GM12892 (cell line): ENCODE measurements around the gene CFAP20DC.
A peak's percentile ranks its signal among the peaks of the same experiment; 100 is the strongest.

Experiments used
- DNase-seq: peaks from one replicate; pipeline ENCODE4 v3.0.0; 2011; ENCODE audit not compliant: insufficient read length
- FAIRE-seq: peaks from 2 replicates; lab custom pipeline; 2011; peaks lifted over from hg19 to GRCh38; lab: Jason Lieb, UNC
- POLR2A ChIP-seq: IDR thresholded peaks from 2 replicates; pipeline ENCODE4 v1.6.1; 2011; ENCODE audit warnings: low read depth, low read length, control low read depth
- POLR2AphosphoS5 ChIP-seq: IDR thresholded peaks from 2 replicates; pipeline ENCODE4 v1.6.1; 2011; ENCODE audit warnings: low read depth, low read length, control low read depth
- TAF1 ChIP-seq: IDR thresholded peaks from 2 replicates; pipeline ENCODE4 v1.6.1; 2011; ENCODE audit warnings: low read depth, mild to moderate bottlenecking, control low read depth, low read length, borderline replicate concordance

The CFAP20DC gene

GRCh38 chr3:59016930-59017616, 32.8 kb downstream of the CFAP20DC start:
- no peak for FAIRE-seq
- DNase-seq: no peak
- TF ChIP-seq POLR2AphosphoS5 (no peak), TAF1 (no peak), POLR2A (no peak)

DNA sequence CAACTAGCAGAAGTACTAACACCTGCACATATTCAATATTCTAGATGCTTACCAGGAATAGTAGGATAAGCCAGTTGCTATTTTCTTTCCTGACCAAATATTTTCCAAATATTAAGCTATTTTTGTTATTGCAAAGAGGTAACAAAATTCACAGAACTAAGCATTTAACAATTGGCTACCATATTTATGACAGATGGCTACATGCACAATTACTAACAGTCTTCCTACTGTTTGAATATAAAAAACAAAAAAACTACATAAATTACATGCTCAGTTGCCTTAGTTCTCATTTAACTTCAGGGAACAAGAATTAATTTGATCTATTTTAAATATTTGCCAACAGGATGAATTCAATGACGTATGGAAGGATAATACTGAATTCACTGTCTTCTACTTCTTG, 36.2 kb downstream of the CFAP20DC start:
- FAIRE-seq (no peak), DNase-seq (no peak)
- no peak for TF ChIP-seq TAF1
- TF ChIP-seq POLR2A: no peak
- TF ChIP-seq POLR2AphosphoS5: no peak

- no peak for FAIRE-seq
- TF ChIP-seq TAF1 (no peak), POLR2A (no peak), POLR2AphosphoS5 (no peak)
- no peak for DNase-seq
These were observed 42.9 kb downstream of the CFAP20DC start for GRCh38 chr3:59006634-59007517.

DNA sequence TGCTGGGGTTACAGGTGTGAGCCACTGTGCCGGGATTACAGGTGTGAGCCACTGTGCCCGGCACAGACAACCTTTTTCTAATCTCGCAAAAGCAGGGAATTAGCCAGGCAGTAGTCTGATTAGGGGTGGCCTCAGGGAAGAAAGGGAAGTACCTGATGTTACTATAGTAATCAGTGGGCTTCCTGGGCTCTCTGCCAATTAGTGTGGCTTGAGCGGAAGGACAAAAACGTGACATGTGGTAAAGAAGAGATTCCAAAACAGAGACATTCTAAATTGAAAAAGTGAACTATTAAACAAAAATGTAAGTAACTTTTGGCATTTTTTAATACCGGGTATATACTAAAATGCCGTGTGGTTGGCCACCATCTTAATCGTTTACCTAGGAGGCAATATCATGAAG, 48.1 kb downstream of the CFAP20DC start:
- TF ChIP-seq TAF1 (no peak), POLR2A (no peak), POLR2AphosphoS5 (no peak)
- DNase-seq: no peak
- no peak for FAIRE-seq

DNA sequence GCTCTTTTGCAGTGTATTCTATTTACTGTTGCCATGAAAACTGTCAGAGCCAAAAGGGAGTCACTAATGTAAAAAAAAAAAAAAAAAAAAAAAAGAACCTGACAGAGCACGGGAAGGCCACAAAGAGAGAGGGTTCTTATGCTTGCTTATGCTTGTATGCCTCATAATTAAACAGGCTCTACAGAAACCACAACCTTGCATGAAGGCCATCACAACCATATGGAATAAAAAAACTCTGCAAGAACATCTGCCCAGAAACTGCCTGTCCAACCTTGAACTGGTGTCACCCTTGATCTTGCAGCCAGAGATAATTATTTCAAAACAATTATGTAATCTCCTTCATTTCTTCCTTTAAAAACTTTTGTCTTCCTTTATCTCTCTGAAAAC, 50.1 kb downstream of the CFAP20DC start:
- DNase-seq (no peak), FAIRE-seq (no peak)
- TF ChIP-seq POLR2A: no peak
- no peak for TF ChIP-seq TAF1
- no peak for TF ChIP-seq POLR2AphosphoS5

GRCh38 chr3:58999134-58999773, 50.6 kb downstream of the CFAP20DC start:
- TF ChIP-seq POLR2A (no peak), POLR2AphosphoS5 (no peak), TAF1 (no peak)
- DNase-seq: no peak
- FAIRE-seq: no peak

- FAIRE-seq (no peak), DNase-seq (no peak)
- no peak for TF ChIP-seq TAF1
- no peak for TF ChIP-seq POLR2AphosphoS5
- TF ChIP-seq POLR2A: no peak
These were observed 51.2 kb downstream of the CFAP20DC start for GRCh38 chr3:58998476-58999117.

- no peak for DNase-seq
- no peak for FAIRE-seq
- TF ChIP-seq TAF1 (no peak), POLR2A (no peak), POLR2AphosphoS5 (no peak)
These were observed 53.1 kb downstream of the CFAP20DC start for GRCh38 chr3:58996730-58997129.

- peak; percentile 1 for DNase-seq
- no peak for TF ChIP-seq TAF1
- TF ChIP-seq POLR2AphosphoS5: no peak
- TF ChIP-seq POLR2A: no peak
- no peak for FAIRE-seq
These were observed 55.0 kb downstream of the CFAP20DC start for GRCh38 chr3:58994746-58995330.

DNA sequence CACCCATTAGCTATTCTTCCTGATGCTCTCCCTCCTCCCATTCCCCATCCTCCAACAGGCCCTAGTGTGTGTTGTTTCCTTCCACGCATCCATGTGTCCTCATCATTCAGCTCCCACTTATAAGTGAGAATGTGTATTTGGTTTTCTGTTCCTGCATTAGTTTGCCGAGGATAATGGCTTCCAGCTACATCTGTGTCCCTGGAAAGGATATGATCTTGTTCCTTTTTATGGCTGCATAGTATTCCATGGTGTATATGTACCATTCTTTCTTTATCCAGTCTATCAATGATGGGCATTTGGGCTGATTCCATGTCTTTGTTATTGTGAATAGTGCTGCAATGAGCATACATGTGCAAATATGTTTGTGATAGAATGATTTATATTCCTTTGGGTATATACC, 56.3 kb downstream of the CFAP20DC start:
- FAIRE-seq (no peak), DNase-seq (no peak)
- TF ChIP-seq POLR2A: no peak
- no peak for TF ChIP-seq POLR2AphosphoS5
- no peak for TF ChIP-seq TAF1
